Neuronal stem cell (in vitro differentiated cells): ENCODE data around the gene NUP62.
"Not testable (repeated sequence)": the region's sequence is repeated elsewhere in the genome, so short reads cannot be mapped to it uniquely, and the experiment has no call there.

Experiments
- DNase-seq: peaks from one replicate; pipeline ENCODE4 v3.0.0-alpha.2; 2013; ENCODE audit warnings: low spot score
- H2AFZ ChIP-seq: one replicate; pipeline ENCODE4 v1.6.1; 2013; ENCODE audit warnings: mild to moderate bottlenecking, low read length, inconsistent platforms
- H2AK5ac ChIP-seq: 2 replicates; pipeline ENCODE4 v1.6.1; 2013; ENCODE audit warnings: low read depth, mild to moderate bottlenecking, inconsistent platforms, low read length, moderate library complexity, mixed read lengths
- H2BK120ac ChIP-seq: 2 replicates; pipeline ENCODE4 v1.6.1; 2013; ENCODE audit warnings: low read depth, mild to moderate bottlenecking, inconsistent platforms, low read length, moderate library complexity, mixed read lengths
- H2BK12ac ChIP-seq: one replicate; pipeline ENCODE4 v1.6.1; 2013; ENCODE audit warnings: low read length, inconsistent platforms
- H2BK15ac ChIP-seq: 2 replicates; pipeline ENCODE4 v1.6.1; 2013; ENCODE audit warnings: mild to moderate bottlenecking, low read length, inconsistent platforms, mixed read lengths
- H2BK5ac ChIP-seq: one replicate; pipeline ENCODE4 v1.6.1; 2013; ENCODE audit warnings: inconsistent platforms, mild to moderate bottlenecking, low read length, moderate library complexity
- H3K14ac ChIP-seq: one replicate; pipeline ENCODE4 v1.6.1; 2013; ENCODE audit warnings: low read length, inconsistent platforms
- H3K18ac ChIP-seq: 2 replicates; pipeline ENCODE4 v1.6.1; 2013; ENCODE audit warnings: low read length, inconsistent platforms
- H3K23ac ChIP-seq: 2 replicates; pipeline ENCODE4 v1.6.1; 2013; ENCODE audit warnings: low read depth, mild to moderate bottlenecking, mixed read lengths, low read length, inconsistent platforms; ENCODE audit not compliant: poor library complexity
- H3K27ac ChIP-seq: replicated peaks from 3 replicates; pipeline ENCODE4 v1.5.1; 2013; ENCODE audit warnings: low read length, inconsistent platforms
- H3K27me3 ChIP-seq, 3 experiments: 2 replicates each; pipeline ENCODE4 v1.6.1; 2013; ENCODE audit warnings: low read length in 3 of 3, mild to moderate bottlenecking in 2 of 3, inconsistent platforms in 1 of 3, low read depth in 1 of 3, mixed read lengths in 1 of 3, moderate library complexity in 1 of 3; ENCODE audit not compliant: control insufficient read depth in 3 of 3, insufficient read depth in 3 of 3
- H3K36me3 ChIP-seq, 2 donors: replicated peaks in 1 of 2; 2 replicates each; pipeline ENCODE4 v1.6.1; 2013; ENCODE audit warnings: low read length in 2 of 2; ENCODE audit not compliant: control insufficient read depth in 2 of 2, insufficient read depth in 2 of 2
- H3K4ac ChIP-seq: 2 replicates; pipeline ENCODE4 v1.6.1; 2013; ENCODE audit warnings: inconsistent platforms, mild to moderate bottlenecking, low read length, moderate library complexity
- H3K4me1 ChIP-seq, 2 donors: 1 replicate in 1 of 2; 2 replicates in 1 of 2; pipeline ENCODE4 v1.6.1; 2013; ENCODE audit warnings: low read length in 2 of 2, low read depth in 1 of 2; ENCODE audit not compliant: control insufficient read depth in 2 of 2, insufficient read depth in 1 of 2
- H3K4me2 ChIP-seq: one replicate; pipeline ENCODE4 v1.6.1; 2013; ENCODE audit warnings: mild to moderate bottlenecking, low read length, inconsistent platforms; ENCODE audit not compliant: insufficient read depth, poor library complexity, severe bottlenecking
- H3K4me3 ChIP-seq, 2 donors: 2 replicates each; pipeline ENCODE4 v1.5.1; 2013; ENCODE audit warnings: low read length in 2 of 2, mild to moderate bottlenecking in 2 of 2, inconsistent platforms in 1 of 2, moderate library complexity in 1 of 2
- H3K79me1 ChIP-seq: one replicate; pipeline ENCODE4 v1.6.1; 2013; ENCODE audit warnings: low read depth, mild to moderate bottlenecking, inconsistent platforms, low read length, moderate library complexity
- H3K9ac ChIP-seq: one replicate; pipeline ENCODE4 v1.6.1; 2013; ENCODE audit warnings: mild to moderate bottlenecking, low read depth, low read length, inconsistent platforms; ENCODE audit not compliant: poor library complexity
- H3K9me3 ChIP-seq, 2 donors: replicated peaks in 1 of 2; 2 replicates each; pipeline versions ENCODE3 to v1.6.1; 2013; ENCODE audit warnings: low read length in 2 of 2, mild to moderate bottlenecking in 2 of 2, inconsistent platforms in 1 of 2, low read depth in 1 of 2, mixed read lengths in 1 of 2, moderate library complexity in 1 of 2; ENCODE audit not compliant: control insufficient read depth in 2 of 2, insufficient read depth in 1 of 2
- H4K8ac ChIP-seq: one replicate; pipeline ENCODE4 v1.6.1; 2013; ENCODE audit warnings: low read depth, mild to moderate bottlenecking, inconsistent platforms, low read length, moderate library complexity
- H4K91ac ChIP-seq: one replicate; pipeline ENCODE4 v1.6.1; 2013; ENCODE audit warnings: low read length, low read depth, mild to moderate bottlenecking, inconsistent platforms; ENCODE audit not compliant: poor library complexity
- WGBS, 2 donors: extraction: QIAGEN DNeasy Blood & Tissue Kit; methylation state at CpG; one replicate each; pipeline ENCODE4 v1.1.7; 2013; ENCODE audit warnings: missing lambda C conversion rate in 2 of 2, mixed read lengths in 1 of 2; ENCODE audit not compliant: insufficient read length in 2 of 2, insufficient replicate concordance in 1 of 2; ENCODE audit errors: extremely low coverage in 2 of 2; 5-methylcytosine and 5-hydroxymethylcytosine counted together

NUP62 gene

DNA sequence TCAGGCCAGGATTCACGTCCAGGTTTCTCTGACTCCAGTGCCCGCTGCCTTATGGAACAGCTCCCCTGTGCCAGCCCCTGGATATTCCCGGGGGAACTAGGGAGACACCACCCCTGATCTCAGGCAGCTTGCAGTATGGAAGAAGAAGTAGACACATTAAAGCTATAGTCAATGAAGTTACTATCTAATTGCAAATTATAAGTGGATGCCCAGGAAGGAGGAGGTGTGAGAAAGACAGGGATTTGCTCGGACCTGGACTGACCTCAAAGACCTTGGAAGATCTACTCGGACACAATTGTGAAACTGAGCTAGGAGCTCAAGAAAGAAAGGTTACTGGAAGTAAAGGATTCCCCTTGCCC, 21.3 kb upstream of the NUP62 start:
- Histone ChIP-seq H3K4ac (no peak overlapping the region), H2AFZ (no peak overlapping the region), H2BK15ac (no peak overlapping the region), H3K79me1 (no peaks in the 10 kb centered on the region), H3K4me3 (no peak overlapping the region), H3K9ac (no peak overlapping the region), H3K4me2 (no peak overlapping the region), H4K91ac (no peak overlapping the region), H3K36me3 (no peaks in the 10 kb centered on the region), H3K18ac (no peak overlapping the region), H4K8ac (no peak overlapping the region), H3K23ac (no peak overlapping the region), H3K9me3 (peaks cover 3 to 4% of the 10 kb centered on the region in 2 donors), H2BK12ac (no peak overlapping the region), H2AK5ac (no peak overlapping the region), H2BK5ac (no peak overlapping the region), H3K14ac (no peak overlapping the region), H3K4me1 (peaks cover 0 to 10% of the 10 kb centered on the region in 2 donors), H3K27me3 (no peaks in the 10 kb centered on the region), H3K27ac (no peak overlapping the region), H2BK120ac (no peak overlapping the region)
- no peak for DNase-seq
- WGBS, 2 donors = no CpG with 5 or more reads among the region's 5 CpGs

GRCh38 chr19:49949742-49950589, 20.7 kb upstream of the NUP62 start:
- DNase-seq = no peak
- Histone ChIP-seq H3K79me1 (no peaks in the 10 kb centered on the region), H2BK120ac (no peak overlapping the region), H2AK5ac (no peak overlapping the region), H2BK12ac (no peak overlapping the region), H2AFZ (peak overlapping the region; percentile 46), H3K4me1 (peaks cover 0 to 10% of the 10 kb centered on the region in 2 donors), H3K27ac (no peak overlapping the region), H2BK15ac (no peak overlapping the region), H3K9ac (no peak overlapping the region), H3K4ac (no peak overlapping the region), H4K8ac (no peak overlapping the region), H2BK5ac (no peak overlapping the region), H4K91ac (no peak overlapping the region), H3K14ac (no peak overlapping the region), H3K4me3 (no peak overlapping the region), H3K18ac (no peak overlapping the region), H3K23ac (no peak overlapping the region), H3K4me2 (no peak overlapping the region), H3K9me3 (peaks cover 3 to 4% of the 10 kb centered on the region in 2 donors), H3K27me3 (no peaks in the 10 kb centered on the region), H3K36me3 (no peaks in the 10 kb centered on the region)
- WGBS, 2 donors = no CpG with 5 or more reads among the region's 11 CpGs

GRCh38 chr19:49946415-49946814, 17.1 kb upstream of the NUP62 start:
- H3K4me2 ChIP-seq = no peak overlapping the region
- H4K91ac ChIP-seq = no peak overlapping the region
- no peak overlapping the region for H3K14ac ChIP-seq
- no peak overlapping the region for H2AFZ ChIP-seq
- no peak overlapping the region for H2BK120ac ChIP-seq
- no peaks in the 10 kb centered on the region for H3K36me3 ChIP-seq
- peaks cover 0 to 6% of the 10 kb centered on the region in 2 donors for H3K4me1 ChIP-seq
- H2BK12ac ChIP-seq = no peak overlapping the region
- no peak overlapping the region for H3K4me3 ChIP-seq
- H3K9me3 ChIP-seq = peaks cover 0 to 1% of the 10 kb centered on the region in 2 donors
- H3K4ac ChIP-seq = no peak overlapping the region
- no peak overlapping the region for H3K18ac ChIP-seq
- no peak overlapping the region for H2AK5ac ChIP-seq
- H3K27ac ChIP-seq = no peak overlapping the region
- WGBS, 2 donors = no CpG with 5 or more reads among the region's 8 CpGs
- peaks cover 0 to 2% (median 0%) of the 10 kb centered on the region in 3 experiments for H3K27me3 ChIP-seq
- no peak overlapping the region for H2BK15ac ChIP-seq
- H3K23ac ChIP-seq = peak overlapping the region; percentile 73
- H4K8ac ChIP-seq = no peak overlapping the region
- DNase-seq = no peak
- no peak overlapping the region for H3K9ac ChIP-seq
- no peak overlapping the region for H2BK5ac ChIP-seq
- H3K79me1 ChIP-seq = no peaks in the 10 kb centered on the region

DNA sequence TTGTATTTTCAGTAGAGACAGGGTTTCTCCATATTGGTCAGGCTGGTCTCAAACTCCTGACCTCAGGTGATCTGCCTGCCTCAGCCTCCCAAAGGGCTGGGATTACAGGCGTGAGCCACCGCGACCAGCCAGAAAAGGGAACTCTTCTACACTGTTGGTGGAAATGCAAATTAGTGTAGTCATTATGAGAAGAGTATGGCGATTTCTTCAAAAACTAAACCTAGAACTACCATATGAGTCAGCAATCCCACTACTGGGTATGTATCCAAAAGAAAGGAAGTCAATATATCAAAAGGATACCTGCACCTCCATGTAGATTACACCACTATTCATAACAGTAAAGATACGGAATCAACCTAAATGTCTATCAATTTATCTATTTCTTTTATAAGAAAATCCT, 15.3 kb upstream of the NUP62 start:
- H3K9me3 ChIP-seq, DNase-seq, H3K9ac ChIP-seq, H2AK5ac ChIP-seq, H2BK120ac ChIP-seq, H3K23ac ChIP-seq, H2BK5ac ChIP-seq, H4K91ac ChIP-seq, H3K4me1 ChIP-seq, H3K18ac ChIP-seq, H3K36me3 ChIP-seq, H3K79me1 ChIP-seq, H3K27ac ChIP-seq, H3K4ac ChIP-seq, H3K14ac ChIP-seq, H3K4me3 ChIP-seq, H2BK12ac ChIP-seq, H3K27me3 ChIP-seq, H4K8ac ChIP-seq, H2BK15ac ChIP-seq, H3K4me2 ChIP-seq, H2AFZ ChIP-seq: not testable (repeated sequence)
- WGBS, 2 donors = no CpG with 5 or more reads among the region's 5 CpGs
